Measurements from ENCODE around the gene EMC10. TPM values are rescaled to one million over a fixed set of nuclear protein-coding genes. Genes with fewer than 3 reads are reported as not detected.
"Not testable (repeated sequence)": the region's sequence is repeated elsewhere in the genome, so short reads cannot be mapped to it uniquely, and the experiment has no call there.

Gene EMC10
- polyA plus RNA-seq, 3 donors, result 91.1 to 172 (median 141) TPM

- DNase-seq (ENCODE audit: extremely low read depth in 1 of 11, low read depth in 9 of 11, low spot score in 4 of 11), result not testable (repeated sequence)
Observed at GRCh38 chr19:50439130-50439529, 37.2 kb upstream of the EMC10 start.

DNA sequence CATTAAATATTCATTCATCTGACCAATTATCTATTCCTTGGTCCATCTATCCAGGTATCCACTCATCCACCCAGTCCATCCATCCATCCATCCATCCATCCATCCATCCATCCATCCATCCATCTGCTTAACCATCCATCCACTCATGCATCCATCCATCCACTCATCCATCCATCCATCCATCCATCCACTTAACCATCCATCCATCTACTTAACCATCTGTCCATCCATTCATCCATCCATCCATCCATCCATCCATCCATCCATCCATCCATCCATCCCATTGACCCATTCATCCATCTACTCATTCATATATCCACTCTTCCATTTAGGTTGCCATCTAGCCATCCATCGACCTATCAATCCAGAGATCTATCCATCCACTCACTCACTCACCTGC is 32.2 kb upstream of the EMC10 start:
- DNase-seq (ENCODE audit: extremely low read depth in 1 of 11, low read depth in 9 of 11, low spot score in 4 of 11), result no peak

DNA sequence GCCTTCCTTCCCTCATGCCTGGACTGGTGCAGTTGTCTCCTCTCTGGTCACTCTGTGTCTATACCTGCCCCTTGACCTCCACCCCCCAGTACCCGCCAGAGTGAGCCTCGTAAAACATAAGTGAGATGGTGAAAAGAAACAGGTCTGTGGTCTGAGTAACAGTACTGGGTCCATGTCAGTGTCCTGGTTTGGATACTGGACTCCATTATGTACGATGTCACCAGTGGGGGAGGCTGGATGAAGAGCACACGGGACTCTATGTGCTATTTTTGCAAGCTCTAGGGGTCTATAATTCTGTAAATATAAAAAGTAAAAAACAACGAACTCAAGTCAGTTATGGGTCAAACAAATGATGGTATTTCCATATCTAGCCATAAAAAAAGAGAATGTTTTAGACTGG is 29.3 kb upstream of the EMC10 start:
- no peak for DNase-seq (ENCODE audit: extremely low read depth in 1 of 11, low read depth in 9 of 11, low spot score in 4 of 11)

DNA sequence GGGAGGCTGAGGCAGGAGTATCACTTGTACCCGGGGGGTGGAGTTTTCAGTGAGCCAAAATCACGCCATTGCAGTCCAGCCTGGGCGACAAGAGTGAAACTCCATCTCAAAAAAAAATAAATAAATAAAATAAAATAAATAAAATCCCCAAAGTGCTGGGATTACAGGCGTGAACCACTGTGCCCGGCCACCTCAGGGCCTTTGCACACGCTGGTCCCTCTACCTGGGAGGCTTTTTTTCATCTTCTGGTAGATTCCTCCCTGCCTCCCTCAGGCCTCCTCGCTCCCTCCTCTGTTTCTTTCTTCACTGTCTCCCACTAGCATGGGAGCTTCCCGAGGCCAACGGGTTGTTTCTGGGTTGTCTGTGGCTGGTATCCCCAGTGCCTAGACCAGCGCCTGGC is 28.6 kb upstream of the EMC10 start:
- DNase-seq (ENCODE audit: extremely low read depth in 1 of 11, low read depth in 9 of 11, low spot score in 4 of 11), result no peak

DNA sequence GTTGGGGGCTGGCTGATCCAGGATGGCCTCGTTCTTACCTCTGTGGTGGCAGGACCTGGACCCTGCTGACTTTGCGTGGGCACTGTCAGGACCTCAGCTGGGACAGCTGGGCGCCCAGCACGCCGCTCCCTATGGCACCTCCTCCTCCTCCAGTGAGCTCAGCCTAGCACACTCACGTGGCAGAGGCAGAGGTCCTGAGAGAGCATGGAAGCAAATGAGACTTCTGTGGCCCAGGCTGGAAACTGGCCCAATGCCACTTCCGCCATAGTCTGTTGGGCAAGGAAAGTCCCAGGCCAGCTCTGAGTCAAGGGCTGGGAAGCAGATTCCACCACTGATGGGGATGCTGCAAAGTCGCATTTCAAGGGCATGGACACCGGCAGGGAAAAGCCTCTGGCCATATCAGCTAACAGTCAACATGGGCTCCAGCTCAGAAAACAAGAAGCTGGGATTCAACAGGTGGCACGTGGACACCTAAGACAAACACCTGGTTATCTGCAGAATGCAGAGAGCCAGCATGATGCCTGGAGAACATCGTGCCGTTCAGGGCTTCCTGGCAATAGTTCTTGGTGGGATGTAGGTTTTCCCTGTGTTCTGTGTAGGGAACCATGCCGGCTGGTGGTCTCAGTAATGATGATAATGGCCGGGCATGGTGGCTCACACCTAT is 26.9 kb upstream of the EMC10 start:
- DNase-seq (ENCODE audit: extremely low read depth in 1 of 11, low read depth in 9 of 11, low spot score in 4 of 11), result no peak

- no peak for DNase-seq (ENCODE audit: extremely low read depth in 1 of 11, low read depth in 9 of 11, low spot score in 4 of 11)
Observed at GRCh38 chr19:50450369-50451222, 25.7 kb upstream of the EMC10 start.

- no peak for DNase-seq (ENCODE audit: extremely low read depth in 1 of 11, low read depth in 9 of 11, low spot score in 4 of 11)
Observed at GRCh38 chr19:50451223-50451534, 25.1 kb upstream of the EMC10 start.

DNA sequence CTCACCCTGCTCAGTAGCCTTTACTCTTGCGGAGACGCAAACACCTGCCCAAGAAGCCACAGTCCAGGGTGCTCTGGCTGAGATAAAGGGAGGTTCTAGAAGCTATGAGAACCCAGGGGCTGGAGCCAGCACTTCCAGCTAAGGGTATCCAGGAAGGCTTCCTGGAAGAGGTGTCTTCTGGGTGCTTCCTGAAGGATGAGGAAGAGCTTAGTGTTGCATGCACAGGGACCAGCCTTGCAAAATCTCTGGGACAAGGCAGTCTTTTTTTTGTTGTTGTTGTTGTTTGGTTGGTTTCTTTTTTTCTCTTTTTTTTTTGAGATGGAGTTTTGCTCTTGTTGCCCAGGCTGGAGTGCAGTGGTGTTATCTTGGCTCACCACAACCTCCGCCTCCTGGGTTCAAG is 23.1 kb upstream of the EMC10 start:
- DNase-seq (ENCODE audit: extremely low read depth in 1 of 11, low read depth in 9 of 11, low spot score in 4 of 11), result no peak

DNA sequence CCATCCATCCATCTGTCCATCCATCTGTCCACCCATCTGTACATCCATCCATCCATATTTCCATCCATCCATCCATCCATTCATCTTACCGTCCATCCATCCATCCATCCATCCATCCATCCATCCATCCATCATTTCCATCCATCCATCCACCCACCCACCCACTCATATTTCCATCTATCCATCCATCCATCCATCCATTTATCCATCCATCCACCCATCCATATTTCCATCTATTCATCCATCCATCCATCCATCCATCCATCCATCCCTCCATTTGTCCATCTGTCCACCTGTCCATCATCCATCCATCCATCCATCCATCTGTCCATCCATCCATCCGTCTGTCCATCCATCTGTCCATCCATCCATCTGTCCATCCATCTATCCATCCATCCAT is 20.3 kb upstream of the EMC10 start:
- DNase-seq (ENCODE audit: extremely low read depth in 1 of 11, low read depth in 9 of 11, low spot score in 4 of 11), result no peak

GRCh38 chr19:50457300-50457699 is 19.0 kb upstream of the EMC10 start:
- no peak for DNase-seq (ENCODE audit: extremely low read depth in 1 of 11, low read depth in 9 of 11, low spot score in 4 of 11)

DNA sequence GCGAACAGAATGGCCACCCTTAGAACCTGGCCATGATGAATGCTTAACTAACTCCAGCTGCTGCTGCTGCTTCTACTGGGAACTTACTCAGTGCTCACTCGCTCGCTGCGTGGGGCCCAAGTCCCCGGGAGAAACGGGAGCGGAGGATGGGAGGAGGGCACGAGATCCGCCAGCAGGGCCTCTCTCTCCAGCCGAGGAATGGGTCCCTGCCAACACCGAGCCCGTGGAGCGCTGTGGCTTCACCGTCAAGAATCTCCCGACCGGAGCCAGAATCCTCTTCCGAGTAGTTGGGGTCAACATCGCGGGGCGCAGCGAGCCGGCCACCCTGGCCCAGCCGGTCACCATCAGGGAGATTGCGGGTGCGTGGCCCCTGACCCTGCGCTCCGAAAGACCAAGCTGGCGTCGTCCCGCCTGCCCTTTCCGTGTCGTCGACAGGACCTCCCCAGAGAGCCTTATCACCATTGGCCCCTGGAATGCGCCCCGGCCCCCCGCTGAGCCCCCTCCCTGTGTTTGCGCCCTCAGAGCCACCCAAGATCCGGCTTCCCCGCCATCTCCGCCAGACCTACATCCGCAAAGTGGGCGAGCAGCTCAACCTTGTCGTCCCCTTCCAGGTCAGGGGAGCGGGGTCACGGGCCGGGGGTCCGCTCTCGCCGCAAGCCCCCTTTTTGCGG is 17.8 kb upstream of the EMC10 start:
- peak in 1 of 11 donors; percentile 27 for DNase-seq (ENCODE audit: extremely low read depth in 1 of 11, low read depth in 9 of 11, low spot score in 4 of 11)

- DNase-seq (ENCODE audit: extremely low read depth in 1 of 11, low read depth in 9 of 11, low spot score in 4 of 11), result no peak
Observed at GRCh38 chr19:50459067-50459456, 17.2 kb upstream of the EMC10 start.

DNA sequence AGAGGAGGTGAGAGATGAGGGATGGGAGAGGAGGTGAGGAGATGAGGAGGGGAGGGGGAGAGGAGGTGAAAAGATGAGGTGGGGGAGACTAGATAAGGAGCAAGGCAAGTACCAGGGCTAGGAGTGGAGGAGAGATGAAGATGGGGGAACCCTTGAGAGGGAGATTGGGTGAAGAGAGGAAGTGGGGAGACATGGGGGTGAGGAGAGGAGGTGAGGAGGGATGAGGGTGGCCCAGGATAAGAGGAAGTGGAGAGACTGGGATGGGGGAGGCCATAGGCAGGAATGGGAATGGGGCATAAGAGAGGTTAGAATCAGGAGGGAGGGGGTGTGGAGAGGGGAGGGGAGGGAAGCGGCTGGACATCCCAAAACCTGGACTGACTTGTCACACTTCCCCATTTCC is 16.7 kb upstream of the EMC10 start:
- no peak for DNase-seq (ENCODE audit: extremely low read depth in 1 of 11, low read depth in 9 of 11, low spot score in 4 of 11)

GRCh38 chr19:50460161-50460765 is 16.0 kb upstream of the EMC10 start:
- DNase-seq (ENCODE audit: extremely low read depth in 1 of 11, low read depth in 9 of 11, low spot score in 4 of 11), result peak in 1 of 11 donors; percentile 28

DNA sequence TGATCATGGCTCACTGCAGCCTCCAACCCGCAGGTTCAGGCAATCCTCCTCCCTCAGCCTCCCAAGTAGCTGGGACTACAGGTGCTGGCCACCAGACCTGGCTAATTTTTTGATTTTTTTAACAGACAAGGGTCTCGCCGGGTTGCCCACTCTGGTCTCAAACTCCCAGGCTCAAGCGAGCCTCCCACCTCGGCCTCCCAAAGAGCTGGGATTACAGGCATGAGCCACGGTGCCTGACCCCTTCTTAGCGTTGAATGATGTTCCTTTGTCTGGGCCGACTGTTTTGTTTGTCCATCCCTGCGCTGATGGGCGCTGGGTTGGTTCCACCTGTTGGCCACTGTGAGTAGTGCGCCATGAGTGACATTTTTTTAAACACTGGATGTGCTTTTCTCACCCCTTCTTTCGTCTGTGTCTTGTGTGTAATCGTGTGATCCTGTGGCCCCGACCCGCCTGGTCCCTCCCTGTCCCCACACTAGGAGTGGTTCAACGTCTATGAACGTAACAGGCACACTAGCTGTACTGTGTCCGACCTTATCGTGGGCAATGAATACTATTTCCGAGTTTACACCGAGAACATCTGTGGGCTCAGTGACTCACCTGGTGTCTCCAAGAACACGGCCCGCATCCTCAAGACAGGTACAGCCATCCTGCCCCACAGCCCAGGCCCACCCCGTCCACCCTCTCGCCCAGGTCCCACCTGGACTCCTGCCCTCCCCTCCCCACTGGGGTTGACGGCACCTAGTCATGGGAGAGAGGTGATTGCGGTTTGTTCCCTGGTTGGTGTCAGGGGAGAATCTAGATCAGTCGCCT is 15.0 kb upstream of the EMC10 start:
- DNase-seq (ENCODE audit: extremely low read depth in 1 of 11, low read depth in 9 of 11, low spot score in 4 of 11), result peak in 5 of 11 donors; percentile 35 to 57 (median 53)

- no peak for DNase-seq (ENCODE audit: extremely low read depth in 1 of 11, low read depth in 9 of 11, low spot score in 4 of 11)
Observed at GRCh38 chr19:50462970-50463369, 13.3 kb upstream of the EMC10 start.

DNA sequence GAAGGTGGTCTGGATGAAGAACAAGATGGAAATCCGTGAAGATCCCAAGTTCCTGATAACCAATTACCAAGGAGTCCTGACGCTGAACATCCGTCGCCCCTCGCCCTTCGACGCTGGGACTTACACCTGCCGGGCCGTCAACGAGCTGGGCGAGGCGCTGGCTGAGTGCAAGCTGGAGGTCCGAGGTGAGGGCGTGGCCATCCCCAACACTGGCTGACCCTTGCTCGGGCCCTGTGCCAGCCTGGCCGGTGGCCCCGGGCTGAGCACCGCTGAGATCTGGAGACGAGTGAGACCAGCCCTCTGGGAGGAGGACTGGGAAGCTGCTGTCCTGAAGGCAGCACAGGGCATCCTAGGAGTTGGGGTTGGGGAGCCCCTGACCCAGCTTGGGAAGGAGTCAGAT is 12.0 kb upstream of the EMC10 start:
- DNase-seq (ENCODE audit: extremely low read depth in 1 of 11, low read depth in 9 of 11, low spot score in 4 of 11), result no peak

GRCh38 chr19:50465000-50465399 is 11.3 kb upstream of the EMC10 start:
- DNase-seq (ENCODE audit: extremely low read depth in 1 of 11, low read depth in 9 of 11, low spot score in 4 of 11), result no peak

All from renal cortex interstitium (tissue), 11 donors.